OCI-LY7 (cell line): ENCODE results near the gene NFIX.

ENCODE experiments used
- CTCF ChIP-seq: fragments of 200-600 bp; sonication (generic); conservative IDR thresholded peaks from 2 replicates; pipeline ENCODE4 v1.5.1; 2014; ENCODE audit warnings: mild to moderate bottlenecking, antibody characterized with exemption, low read length, moderate library complexity, mixed read lengths
- EZH2phosphoT487 ChIP-seq: fragments of 200-600 bp; sonication (generic); IDR thresholded peaks from 2 replicates; pipeline ENCODE4 v1.6.1; 2018; ENCODE audit warnings: low read depth, borderline replicate concordance, mild to moderate bottlenecking, mixed run types, antibody characterized with exemption, low read length, moderate library complexity, mixed read lengths

DNA sequence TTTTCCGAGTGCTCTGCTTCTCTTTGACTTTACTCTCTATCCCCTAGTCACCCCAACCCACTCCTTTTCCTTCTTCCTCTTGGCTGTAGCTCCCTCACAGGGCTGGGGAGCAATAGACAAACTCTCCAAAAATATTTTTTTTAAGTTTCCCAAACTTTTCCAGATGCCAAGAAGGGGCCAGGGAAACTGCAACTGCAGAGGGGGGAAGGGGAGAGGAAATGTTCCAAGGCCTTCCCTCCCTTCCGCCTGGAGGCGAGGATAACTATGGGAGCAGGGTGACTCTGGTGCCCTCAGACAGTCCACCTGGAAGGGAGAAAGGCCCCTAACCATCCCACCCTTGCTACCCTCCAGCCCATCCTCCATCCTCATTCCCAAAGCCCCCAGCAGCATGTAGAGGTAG, 58.0 kb downstream of the NFIX start:
- TF ChIP-seq CTCF: no peak
- TF ChIP-seq EZH2phosphoT487: no peak
